Measurements from ENCODE around the gene HSPA1A.

GRCh38 chr6:31792761-31793171 lies 22.6 kb upstream of the HSPA1A start:
- TF ChIP-seq, protein P1, sequence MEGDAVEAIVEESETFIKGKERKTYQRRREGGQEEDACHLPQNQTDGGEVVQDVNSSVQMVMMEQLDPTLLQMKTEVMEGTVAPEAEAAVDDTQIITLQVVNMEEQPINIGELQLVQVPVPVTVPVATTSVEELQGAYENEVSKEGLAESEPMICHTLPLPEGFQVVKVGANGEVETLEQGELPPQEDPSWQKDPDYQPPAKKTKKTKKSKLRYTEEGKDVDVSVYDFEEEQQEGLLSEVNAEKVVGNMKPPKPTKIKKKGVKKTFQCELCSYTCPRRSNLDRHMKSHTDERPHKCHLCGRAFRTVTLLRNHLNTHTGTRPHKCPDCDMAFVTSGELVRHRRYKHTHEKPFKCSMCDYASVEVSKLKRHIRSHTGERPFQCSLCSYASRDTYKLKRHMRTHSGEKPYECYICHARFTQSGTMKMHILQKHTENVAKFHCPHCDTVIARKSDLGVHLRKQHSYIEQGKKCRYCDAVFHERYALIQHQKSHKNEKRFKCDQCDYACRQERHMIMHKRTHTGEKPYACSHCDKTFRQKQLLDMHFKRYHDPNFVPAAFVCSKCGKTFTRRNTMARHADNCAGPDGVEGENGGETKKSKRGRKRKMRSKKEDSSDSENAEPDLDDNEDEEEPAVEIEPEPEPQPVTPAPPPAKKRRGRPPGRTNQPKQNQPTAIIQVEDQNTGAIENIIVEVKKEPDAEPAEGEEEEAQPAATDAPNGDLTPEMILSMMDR (conservative IDR thresholded peaks at IDR 0.05; ENCODE audit: low read length) = no peak
- TF ChIP-seq EZH2phosphoT487 (IDR thresholded peaks at IDR 0.05; ENCODE audit: borderline replicate concordance) = no peak
